Mucosa of stomach (tissue), 1 donor: ENCODE measurements around the gene GOLGA6L10.
"Not testable (repeated sequence)": the region's sequence is repeated elsewhere in the genome, so short reads cannot be mapped to it uniquely, and the experiment has no call there.

ENCODE experiments used
- H3K27me3 ChIP-seq: one replicate; pipeline ENCODE4 v1.7.0; 2013; ENCODE audit warnings: mild to moderate bottlenecking, low read length; ENCODE audit not compliant: control insufficient read depth, insufficient read depth
- H3K36me3 ChIP-seq: one replicate; pipeline ENCODE4 v1.7.0; 2013; ENCODE audit warnings: low read length; ENCODE audit not compliant: control insufficient read depth, insufficient read depth
- H3K4me1 ChIP-seq: one replicate; pipeline ENCODE4 v1.7.0; 2013; ENCODE audit warnings: mild to moderate bottlenecking, low read length; ENCODE audit not compliant: control insufficient read depth, insufficient read depth
- H3K4me3 ChIP-seq: one replicate; pipeline ENCODE4 v1.7.0; 2013; ENCODE audit warnings: low read length
- H3K9ac ChIP-seq: one replicate; pipeline ENCODE4 v1.7.0; 2013; ENCODE audit warnings: mild to moderate bottlenecking, low read length, moderate library complexity
- H3K9me3 ChIP-seq: one replicate; pipeline ENCODE4 v1.7.0; 2013; ENCODE audit warnings: mild to moderate bottlenecking, low read length, moderate library complexity; ENCODE audit not compliant: control insufficient read depth
- donor health status: Pancreatic carcinoma.

Gene GOLGA6L10

GRCh38 chr15:82325646-82326045, 23.6 kb downstream of the GOLGA6L10 start:
- not testable (repeated sequence) for H3K9me3 ChIP-seq, H3K36me3 ChIP-seq, H3K9ac ChIP-seq, H3K27me3 ChIP-seq, H3K4me3 ChIP-seq, H3K4me1 ChIP-seq

- H3K9ac ChIP-seq, H3K9me3 ChIP-seq, H3K36me3 ChIP-seq, H3K4me1 ChIP-seq, H3K27me3 ChIP-seq, H3K4me3 ChIP-seq: not testable (repeated sequence)
Observed at GRCh38 chr15:82324831-82325230, 24.4 kb downstream of the GOLGA6L10 start.

GRCh38 chr15:82322488-82322887, 26.8 kb downstream of the GOLGA6L10 start:
- H3K4me3 ChIP-seq, H3K27me3 ChIP-seq, H3K9ac ChIP-seq, H3K9me3 ChIP-seq, H3K36me3 ChIP-seq, H3K4me1 ChIP-seq: not testable (repeated sequence)

GRCh38 chr15:82320861-82321260, 28.4 kb downstream of the GOLGA6L10 start:
- not testable (repeated sequence) for H3K9me3 ChIP-seq, H3K27me3 ChIP-seq, H3K36me3 ChIP-seq, H3K4me3 ChIP-seq, H3K9ac ChIP-seq, H3K4me1 ChIP-seq

- not testable (repeated sequence) for H3K36me3 ChIP-seq, H3K27me3 ChIP-seq, H3K9me3 ChIP-seq, H3K4me1 ChIP-seq, H3K4me3 ChIP-seq, H3K9ac ChIP-seq
Observed at GRCh38 chr15:82319522-82320278, 29.6 kb downstream of the GOLGA6L10 start.

- H3K9me3 ChIP-seq, H3K4me1 ChIP-seq, H3K36me3 ChIP-seq, H3K9ac ChIP-seq, H3K27me3 ChIP-seq, H3K4me3 ChIP-seq: not testable (repeated sequence)
Observed at GRCh38 chr15:82318281-82318680, 31.0 kb downstream of the GOLGA6L10 start.

- not testable (repeated sequence) for H3K9me3 ChIP-seq, H3K36me3 ChIP-seq, H3K4me3 ChIP-seq
Observed at GRCh38 chr15:82317516-82317915, 31.8 kb downstream of the GOLGA6L10 start.

GRCh38 chr15:82317091-82317489, 32.2 kb downstream of the GOLGA6L10 start:
- Histone ChIP-seq H3K9me3 (no peaks in the 10 kb centered on the region), H3K4me1 (peaks cover 6% of the 10 kb centered on the region), H3K9ac (no peak overlapping the region), H3K27me3 (no peaks in the 10 kb centered on the region), H3K36me3 (no peaks in the 10 kb centered on the region), H3K4me3 (no peak overlapping the region)

More at GRCh38 chr15:82317516-82317915, 31.8 kb downstream of the GOLGA6L10 start:
- H3K27me3 ChIP-seq, H3K9ac ChIP-seq, H3K4me1 ChIP-seq: not testable (repeated sequence)

- H3K4me3 ChIP-seq, H3K9me3 ChIP-seq, H3K4me1 ChIP-seq, H3K27me3 ChIP-seq, H3K36me3 ChIP-seq, H3K9ac ChIP-seq: not testable (repeated sequence)
Observed at GRCh38 chr15:82316247-82317090, 32.8 kb downstream of the GOLGA6L10 start.

- H3K9me3 ChIP-seq = no peaks in the 10 kb centered on the region
- H3K4me1 ChIP-seq = peaks cover 6% of the 10 kb centered on the region
- no peaks in the 10 kb centered on the region for H3K36me3 ChIP-seq
- no peak overlapping the region for H3K9ac ChIP-seq
- no peak overlapping the region for H3K4me3 ChIP-seq
- H3K27me3 ChIP-seq = no peaks in the 10 kb centered on the region
Observed at GRCh38 chr15:82315519-82316246, 33.6 kb downstream of the GOLGA6L10 start.

- no peaks in the 10 kb centered on the region for H3K27me3 ChIP-seq
- H3K9ac ChIP-seq = no peak overlapping the region
- H3K4me1 ChIP-seq = peaks cover 6% of the 10 kb centered on the region
- no peaks in the 10 kb centered on the region for H3K9me3 ChIP-seq
- no peak overlapping the region for H3K4me3 ChIP-seq
- H3K36me3 ChIP-seq = no peaks in the 10 kb centered on the region
Observed at GRCh38 chr15:82314769-82315518, 34.3 kb downstream of the GOLGA6L10 start.
